K562 (cell line): ENCODE data around the gene ZNF628. TPM values are rescaled to one million over a fixed set of nuclear protein-coding genes. Genes with fewer than 3 reads are reported as not detected.

Experiments
- ERF ChIP-seq: fragments of 450-650 bp; formaldehyde crosslinking; IDR thresholded peaks from 2 replicates; pipeline ENCODE4 v1.4.0; 2020; ENCODE audit warnings: mild to moderate bottlenecking, mixed read lengths
- ETV1 ChIP-seq: fragments of 450-650 bp; conservative IDR thresholded peaks from 2 replicates; pipeline ENCODE4 v1.6.1; 2016; ENCODE audit warnings: missing genetic modification characterization, control low read depth, low read depth, missing compliant biosample characterization
- HDAC1 ChIP-seq, 2 experiments: fragments of 450-650 bp; IDR thresholded peaks; 2 replicates each; pipeline ENCODE4 v1.6.1; 2016 to 2017; ENCODE audit warnings: inconsistent platforms in 1 of 2, mild to moderate bottlenecking in 1 of 2, moderate library complexity in 1 of 2
- HMG20B ChIP-seq: fragments of 250-450 bp; sonication (Bioruptor Pico); IDR thresholded peaks from 2 replicates; pipeline ENCODE4 v1.5.0; 2021; ENCODE audit warnings: mild to moderate bottlenecking
- HOXB6 ChIP-seq: fragments of 250-450 bp; sonication (Bioruptor Pico); IDR thresholded peaks from 2 replicates; pipeline ENCODE4 v1.5.1; 2022; ENCODE audit warnings: mild to moderate bottlenecking, borderline replicate concordance
- JUNB ChIP-seq: fragments of 450-650 bp; formaldehyde crosslinking; conservative IDR thresholded peaks from 2 replicates; pipeline ENCODE4 v1.4.0; 2020; ENCODE audit warnings: mild to moderate bottlenecking
- KAT8 ChIP-seq: fragments of 450-650 bp; IDR thresholded peaks from 2 replicates; pipeline ENCODE4 v1.6.1; 2016; ENCODE audit warnings: low read depth, mild to moderate bottlenecking
- KHSRP ChIP-seq: fragments of 450-650 bp; IDR thresholded peaks from 2 replicates; pipeline ENCODE4 v1.6.1; 2017
- NFXL1 ChIP-seq: fragments of 450-650 bp; formaldehyde crosslinking; IDR thresholded peaks from 2 replicates; pipeline ENCODE4 v1.4.0; 2021; ENCODE audit warnings: mild to moderate bottlenecking
- PHF8 ChIP-seq: fragments of 200-600 bp; sonication (generic); IDR thresholded peaks from 2 replicates; pipeline ENCODE4 v1.6.1; 2012; ENCODE audit warnings: mixed run types, mild to moderate bottlenecking, inconsistent platforms, low read length, moderate library complexity, borderline replicate concordance
- POLR2A ChIP-seq: fragments of 450-650 bp; conservative IDR thresholded peaks from 2 replicates; pipeline ENCODE4 v1.6.1; 2016
- RB1 ChIP-seq: fragments of 450-650 bp; IDR thresholded peaks from 2 replicates; pipeline ENCODE4 v1.6.1; 2017; ENCODE audit warnings: low read depth, mild to moderate bottlenecking
- SAP30 ChIP-seq: fragments of 200-600 bp; sonication (generic); IDR thresholded peaks from 2 replicates; pipeline ENCODE4 v1.6.1; 2012; ENCODE audit warnings: borderline replicate concordance, low read depth, mild to moderate bottlenecking, moderate library complexity, low read length, control low read depth, inconsistent platforms; ENCODE audit not compliant: insufficient read depth, poor library complexity, severe bottlenecking
- TEAD1 ChIP-seq, 2 experiments: fragments of 450-650 bp in 1 of 2; sonication (generic) in 1 of 2; formaldehyde crosslinking; IDR thresholded peaks; 2 replicates each; pipeline versions ENCODE4 v1.4.0 to v1.8.0; 2020 to 2022; ENCODE audit warnings: mild to moderate bottlenecking in 2 of 2, missing genetic modification reagents in 1 of 2
- ZBED1 ChIP-seq: IDR thresholded peaks from 2 replicates; pipeline ENCODE4 v1.6.1; 2014
- ZC3H8 ChIP-seq: fragments of 450-650 bp; IDR thresholded peaks from 2 replicates; pipeline ENCODE4 v1.6.1; 2017
- polyA plus RNA-seq, 8 experiments: library from polyadenylated mRNA; depleted of rRNA in 4 of 8; stranded (reverse) in 5 of 8; unstranded in 3 of 8; fragments of >200 nt; fragmentation: Nextera tagmentation in 2 of 8; fragmentation: Illumina TruSeq in 1 of 8; extraction: Ambion mirVana in 2 of 8; extraction: Trizol in 1 of 8; gene quantifications; 2 replicates each; pipeline versions ENCODE4 v1.2.1 to v1.2.3, GENCODE V29; 2011 to 2014; ENCODE audit warnings: inconsistent platforms in 1 of 8, missing spikeins in 1 of 8
- total RNA-seq, 7 experiments: library from RNA; depleted of rRNA in 6 of 7; stranded (reverse); fragments of >200 nt in 6 of 7; fragmentation: Illumina TruSeq in 2 of 7; extraction: Trizol in 2 of 7; gene quantifications; 2 replicates each; pipeline versions ENCODE4 v1.2.1 to v1.2.3, GENCODE V29; 2011 to 2021; ENCODE audit warnings: low replicate concordance in 1 of 7
- TF ChIP-seq, protein P1 (sequence below): fragments of 450-650 bp; IDR thresholded peaks from 2 replicates; pipeline ENCODE4 v1.6.1; 2016
- TF ChIP-seq, protein P2 (sequence below): fragments of 250-450 bp; sonication (Bioruptor Pico); IDR thresholded peaks from 2 replicates; pipeline ENCODE4 v1.8.0; 2022; ENCODE audit warnings: inconsistent platforms
- TF ChIP-seq, protein P3 (sequence below): fragments of 250-450 bp; sonication (Bioruptor Pico); IDR thresholded peaks from 2 replicates; pipeline ENCODE4 v1.9.0; 2021; ENCODE audit warnings: mild to moderate bottlenecking
- TF ChIP-seq, protein P4 (sequence below), 2 experiments: fragments of 200-800 bp in 1 of 2; sonication (Bioruptor generic) in 1 of 2; sonication (generic) in 1 of 2; formaldehyde crosslinking in 1 of 2; IDR thresholded peaks in 1 of 2; conservative IDR thresholded peaks in 1 of 2; 2 replicates each; pipeline versions ENCODE4 v1.5.0 to v1.6.1; 2016 to 2020; ENCODE audit warnings: missing compliant biosample characterization in 1 of 2, missing genetic modification characterization in 1 of 2, missing genetic modification reagents in 1 of 2
- TF ChIP-seq, protein P5 (sequence below): fragments of 450-650 bp; formaldehyde crosslinking; IDR thresholded peaks from 2 replicates; pipeline ENCODE4 v1.4.0; 2020; ENCODE audit warnings: mild to moderate bottlenecking, moderate library complexity
- TF ChIP-seq, protein P6 (sequence below): fragments of 200-800 bp; sonication (Bioruptor generic); IDR thresholded peaks from 2 replicates; pipeline ENCODE4 v1.6.1; 2017; ENCODE audit warnings: missing genetic modification characterization, missing compliant biosample characterization

Gene ZNF628
- total and polyA plus RNA-seq, 9 of the 15 experiments (the other 6 are each of a cell fraction or from before 2014, with no cell fraction given) = 0.13 to 13.6 (median 2.2) TPM; not detected in 3

DNA sequence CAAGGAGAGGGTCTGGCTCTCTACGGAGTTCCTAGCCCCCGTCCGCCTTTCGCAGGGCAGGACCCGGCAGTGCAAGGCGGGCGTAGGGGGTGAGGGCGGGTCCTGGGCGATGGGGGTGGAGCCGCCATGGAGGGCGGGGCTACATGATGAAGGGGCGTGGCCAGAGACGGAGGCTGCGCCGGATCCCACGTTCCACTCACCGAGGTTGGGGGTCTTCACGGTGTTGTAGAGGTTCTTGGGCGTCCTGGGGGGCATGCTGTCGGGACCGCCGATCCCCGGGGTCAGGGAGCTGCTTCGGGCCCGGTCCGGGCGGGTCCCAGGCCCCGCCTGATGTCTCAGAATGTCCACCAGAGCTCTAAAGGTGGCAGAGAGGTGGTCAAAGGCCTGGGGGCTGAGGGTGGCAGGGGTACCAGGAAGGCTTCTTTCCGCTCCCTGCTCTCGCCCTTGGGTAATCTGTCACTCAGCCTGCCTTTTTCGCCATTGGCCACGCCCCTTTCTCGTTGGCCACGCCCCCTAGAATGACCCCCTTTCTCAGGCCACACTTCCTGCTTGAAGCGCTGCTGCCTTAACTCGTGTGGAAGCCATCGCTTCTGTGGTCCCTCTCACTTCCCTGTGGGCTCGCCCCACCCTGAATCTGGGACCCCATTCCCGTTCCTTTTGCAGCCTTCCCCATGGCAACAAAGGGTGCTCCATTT is 35.9 kb upstream of the ZNF628 start (continued):
- TF ChIP-seq ETV1 (tag) (no peak; the same call in 1 of the 2 replicates), RB1 (no peak), PHF8 (peak; percentile 51; the same call in 1 of the 2 replicates), TEAD1 (CRISPR knock-in tag; IDR thresholded peaks at IDR 0.05) (no peak), ZBED1 (no peak), HOXB6 (CRISPR knock-in tag) (no peak), SAP30 (no peak), JUNB (CRISPR knock-in tag) (no peak), ZC3H8 (no peak), KHSRP (no peak), POLR2A (peak; percentile 68), KAT8 (no peak), HMG20B (CRISPR knock-in tag) (no peak), ERF (CRISPR knock-in tag) (no peak), NFXL1 (CRISPR knock-in tag) (no peak), HDAC1 (IDR thresholded peaks at IDR 0.05) (0 out of 4 replicates have a peak, but pooled peaks of 1 of the 2 experiments have one; percentile 17)
- TF ChIP-seq, protein P1, sequence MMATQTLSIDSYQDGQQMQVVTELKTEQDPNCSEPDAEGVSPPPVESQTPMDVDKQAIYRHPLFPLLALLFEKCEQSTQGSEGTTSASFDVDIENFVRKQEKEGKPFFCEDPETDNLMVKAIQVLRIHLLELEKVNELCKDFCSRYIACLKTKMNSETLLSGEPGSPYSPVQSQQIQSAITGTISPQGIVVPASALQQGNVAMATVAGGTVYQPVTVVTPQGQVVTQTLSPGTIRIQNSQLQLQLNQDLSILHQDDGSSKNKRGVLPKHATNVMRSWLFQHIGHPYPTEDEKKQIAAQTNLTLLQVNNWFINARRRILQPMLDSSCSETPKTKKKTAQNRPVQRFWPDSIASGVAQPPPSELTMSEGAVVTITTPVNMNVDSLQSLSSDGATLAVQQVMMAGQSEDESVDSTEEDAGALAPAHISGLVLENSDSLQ = peak; percentile 95
- TF ChIP-seq, protein P2, sequence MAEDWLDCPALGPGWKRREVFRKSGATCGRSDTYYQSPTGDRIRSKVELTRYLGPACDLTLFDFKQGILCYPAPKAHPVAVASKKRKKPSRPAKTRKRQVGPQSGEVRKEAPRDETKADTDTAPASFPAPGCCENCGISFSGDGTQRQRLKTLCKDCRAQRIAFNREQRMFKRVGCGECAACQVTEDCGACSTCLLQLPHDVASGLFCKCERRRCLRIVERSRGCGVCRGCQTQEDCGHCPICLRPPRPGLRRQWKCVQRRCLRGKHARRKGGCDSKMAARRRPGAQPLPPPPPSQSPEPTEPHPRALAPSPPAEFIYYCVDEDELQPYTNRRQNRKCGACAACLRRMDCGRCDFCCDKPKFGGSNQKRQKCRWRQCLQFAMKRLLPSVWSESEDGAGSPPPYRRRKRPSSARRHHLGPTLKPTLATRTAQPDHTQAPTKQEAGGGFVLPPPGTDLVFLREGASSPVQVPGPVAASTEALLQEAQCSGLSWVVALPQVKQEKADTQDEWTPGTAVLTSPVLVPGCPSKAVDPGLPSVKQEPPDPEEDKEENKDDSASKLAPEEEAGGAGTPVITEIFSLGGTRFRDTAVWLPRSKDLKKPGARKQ (CRISPR knock-in tag) = no peak
- TF ChIP-seq, protein P3, sequence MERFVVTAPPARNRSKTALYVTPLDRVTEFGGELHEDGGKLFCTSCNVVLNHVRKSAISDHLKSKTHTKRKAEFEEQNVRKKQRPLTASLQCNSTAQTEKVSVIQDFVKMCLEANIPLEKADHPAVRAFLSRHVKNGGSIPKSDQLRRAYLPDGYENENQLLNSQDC (CRISPR knock-in tag) = no peak
- TF ChIP-seq, protein P4, sequence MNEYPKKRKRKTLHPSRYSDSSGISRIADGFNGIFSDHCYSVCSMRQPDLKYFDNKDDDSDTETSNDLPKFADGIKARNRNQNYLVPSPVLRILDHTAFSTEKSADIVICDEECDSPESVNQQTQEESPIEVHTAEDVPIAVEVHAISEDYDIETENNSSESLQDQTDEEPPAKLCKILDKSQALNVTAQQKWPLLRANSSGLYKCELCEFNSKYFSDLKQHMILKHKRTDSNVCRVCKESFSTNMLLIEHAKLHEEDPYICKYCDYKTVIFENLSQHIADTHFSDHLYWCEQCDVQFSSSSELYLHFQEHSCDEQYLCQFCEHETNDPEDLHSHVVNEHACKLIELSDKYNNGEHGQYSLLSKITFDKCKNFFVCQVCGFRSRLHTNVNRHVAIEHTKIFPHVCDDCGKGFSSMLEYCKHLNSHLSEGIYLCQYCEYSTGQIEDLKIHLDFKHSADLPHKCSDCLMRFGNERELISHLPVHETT (CRISPR knock-in tag; conservative IDR thresholded peaks at IDR 0.05 in 1 of 2, IDR thresholded peaks at IDR 0.05 in 1 of 2) = no peak
- TF ChIP-seq, protein P5, sequence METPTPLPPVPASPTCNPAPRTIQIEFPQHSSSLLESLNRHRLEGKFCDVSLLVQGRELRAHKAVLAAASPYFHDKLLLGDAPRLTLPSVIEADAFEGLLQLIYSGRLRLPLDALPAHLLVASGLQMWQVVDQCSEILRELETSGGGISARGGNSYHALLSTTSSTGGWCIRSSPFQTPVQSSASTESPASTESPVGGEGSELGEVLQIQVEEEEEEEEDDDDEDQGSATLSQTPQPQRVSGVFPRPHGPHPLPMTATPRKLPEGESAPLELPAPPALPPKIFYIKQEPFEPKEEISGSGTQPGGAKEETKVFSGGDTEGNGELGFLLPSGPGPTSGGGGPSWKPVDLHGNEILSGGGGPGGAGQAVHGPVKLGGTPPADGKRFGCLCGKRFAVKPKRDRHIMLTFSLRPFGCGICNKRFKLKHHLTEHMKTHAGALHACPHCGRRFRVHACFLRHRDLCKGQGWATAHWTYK = no peak
- TF ChIP-seq, protein P6, sequence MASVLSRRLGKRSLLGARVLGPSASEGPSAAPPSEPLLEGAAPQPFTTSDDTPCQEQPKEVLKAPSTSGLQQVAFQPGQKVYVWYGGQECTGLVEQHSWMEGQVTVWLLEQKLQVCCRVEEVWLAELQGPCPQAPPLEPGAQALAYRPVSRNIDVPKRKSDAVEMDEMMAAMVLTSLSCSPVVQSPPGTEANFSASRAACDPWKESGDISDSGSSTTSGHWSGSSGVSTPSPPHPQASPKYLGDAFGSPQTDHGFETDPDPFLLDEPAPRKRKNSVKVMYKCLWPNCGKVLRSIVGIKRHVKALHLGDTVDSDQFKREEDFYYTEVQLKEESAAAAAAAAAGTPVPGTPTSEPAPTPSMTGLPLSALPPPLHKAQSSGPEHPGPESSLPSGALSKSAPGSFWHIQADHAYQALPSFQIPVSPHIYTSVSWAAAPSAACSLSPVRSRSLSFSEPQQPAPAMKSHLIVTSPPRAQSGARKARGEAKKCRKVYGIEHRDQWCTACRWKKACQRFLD (CRISPR knock-in tag) = no peak
